ENCODE data around the gene IQCB1.

GRCh38 chr3:121735047-121735696 is 99.7 kb downstream of the IQCB1 start:
- no peak for TF ChIP-seq CTCF (IDR thresholded peaks at IDR 0.05; ENCODE audit: insufficient read depth, low read length, poor library complexity, severe bottlenecking)
- TF ChIP-seq EZH2phosphoT487 (conservative IDR thresholded peaks at IDR 0.05; ENCODE audit: low read length), result no peak
